ENCODE data around the gene SNX12. TPM values are rescaled to one million over a fixed set of nuclear protein-coding genes. Genes with fewer than 3 reads are reported as not detected.

The SNX12 gene
- total and polyA plus RNA-seq, 4 donors, result 4.5 to 21.7 (median 15.8) TPM

- TF ChIP-seq, protein P1, sequence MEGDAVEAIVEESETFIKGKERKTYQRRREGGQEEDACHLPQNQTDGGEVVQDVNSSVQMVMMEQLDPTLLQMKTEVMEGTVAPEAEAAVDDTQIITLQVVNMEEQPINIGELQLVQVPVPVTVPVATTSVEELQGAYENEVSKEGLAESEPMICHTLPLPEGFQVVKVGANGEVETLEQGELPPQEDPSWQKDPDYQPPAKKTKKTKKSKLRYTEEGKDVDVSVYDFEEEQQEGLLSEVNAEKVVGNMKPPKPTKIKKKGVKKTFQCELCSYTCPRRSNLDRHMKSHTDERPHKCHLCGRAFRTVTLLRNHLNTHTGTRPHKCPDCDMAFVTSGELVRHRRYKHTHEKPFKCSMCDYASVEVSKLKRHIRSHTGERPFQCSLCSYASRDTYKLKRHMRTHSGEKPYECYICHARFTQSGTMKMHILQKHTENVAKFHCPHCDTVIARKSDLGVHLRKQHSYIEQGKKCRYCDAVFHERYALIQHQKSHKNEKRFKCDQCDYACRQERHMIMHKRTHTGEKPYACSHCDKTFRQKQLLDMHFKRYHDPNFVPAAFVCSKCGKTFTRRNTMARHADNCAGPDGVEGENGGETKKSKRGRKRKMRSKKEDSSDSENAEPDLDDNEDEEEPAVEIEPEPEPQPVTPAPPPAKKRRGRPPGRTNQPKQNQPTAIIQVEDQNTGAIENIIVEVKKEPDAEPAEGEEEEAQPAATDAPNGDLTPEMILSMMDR (IDR thresholded peaks at IDR 0.05; ENCODE audit: low read depth, low read length, missing input control), result no peak
Observed at GRCh38 chrX:71091263-71091662, 23.1 kb upstream of the SNX12 start (continued).

GRCh38 chrX:71085900-71086299 lies 17.8 kb upstream of the SNX12 start:
- H3K4me3 ChIP-seq (ENCODE audit: low read depth in 1 of 3, low read length in 3 of 3), result no peak overlapping the region
- H3K4me1 ChIP-seq (ENCODE audit: control insufficient read depth in 4 of 4, insufficient read depth in 4 of 4, low read length in 3 of 4), result no peaks in the 10 kb centered on the region
- H3K27ac ChIP-seq (ENCODE audit: low read depth in 1 of 2, low read length in 2 of 2), result no peak overlapping the region
- WGBS, result 79% methylated on average over 4 of the region's 4 CpGs
- no peak for DNase-seq (ENCODE audit: low spot score)
- no peaks in the 10 kb centered on the region for H3K36me3 ChIP-seq (ENCODE audit: control insufficient read depth in 4 of 4, insufficient read depth in 3 of 4, low read depth in 1 of 4, low read length in 3 of 4)
- TF ChIP-seq, protein P2, sequence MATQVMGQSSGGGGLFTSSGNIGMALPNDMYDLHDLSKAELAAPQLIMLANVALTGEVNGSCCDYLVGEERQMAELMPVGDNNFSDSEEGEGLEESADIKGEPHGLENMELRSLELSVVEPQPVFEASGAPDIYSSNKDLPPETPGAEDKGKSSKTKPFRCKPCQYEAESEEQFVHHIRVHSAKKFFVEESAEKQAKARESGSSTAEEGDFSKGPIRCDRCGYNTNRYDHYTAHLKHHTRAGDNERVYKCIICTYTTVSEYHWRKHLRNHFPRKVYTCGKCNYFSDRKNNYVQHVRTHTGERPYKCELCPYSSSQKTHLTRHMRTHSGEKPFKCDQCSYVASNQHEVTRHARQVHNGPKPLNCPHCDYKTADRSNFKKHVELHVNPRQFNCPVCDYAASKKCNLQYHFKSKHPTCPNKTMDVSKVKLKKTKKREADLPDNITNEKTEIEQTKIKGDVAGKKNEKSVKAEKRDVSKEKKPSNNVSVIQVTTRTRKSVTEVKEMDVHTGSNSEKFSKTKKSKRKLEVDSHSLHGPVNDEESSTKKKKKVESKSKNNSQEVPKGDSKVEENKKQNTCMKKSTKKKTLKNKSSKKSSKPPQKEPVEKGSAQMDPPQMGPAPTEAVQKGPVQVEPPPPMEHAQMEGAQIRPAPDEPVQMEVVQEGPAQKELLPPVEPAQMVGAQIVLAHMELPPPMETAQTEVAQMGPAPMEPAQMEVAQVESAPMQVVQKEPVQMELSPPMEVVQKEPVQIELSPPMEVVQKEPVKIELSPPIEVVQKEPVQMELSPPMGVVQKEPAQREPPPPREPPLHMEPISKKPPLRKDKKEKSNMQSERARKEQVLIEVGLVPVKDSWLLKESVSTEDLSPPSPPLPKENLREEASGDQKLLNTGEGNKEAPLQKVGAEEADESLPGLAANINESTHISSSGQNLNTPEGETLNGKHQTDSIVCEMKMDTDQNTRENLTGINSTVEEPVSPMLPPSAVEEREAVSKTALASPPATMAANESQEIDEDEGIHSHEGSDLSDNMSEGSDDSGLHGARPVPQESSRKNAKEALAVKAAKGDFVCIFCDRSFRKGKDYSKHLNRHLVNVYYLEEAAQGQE (IDR thresholded peaks at IDR 0.05), result no peak
- no peak for TF ChIP-seq RAD21 (IDR thresholded peaks at IDR 0.05)
- TF ChIP-seq HNF4A (conservative IDR thresholded peaks at IDR 0.05), result no peak
- TF ChIP-seq YY1 (IDR thresholded peaks at IDR 0.05), result no peak
- TF ChIP-seq EGR1 (IDR thresholded peaks at IDR 0.05; ENCODE audit: low read depth in 2 of 2), result no peak
- no peak for TF ChIP-seq GABPA (IDR thresholded peaks at IDR 0.05 in 1 of 2, conservative IDR thresholded peaks at IDR 0.05 in 1 of 2)
- H3K9ac ChIP-seq (ENCODE audit: low read depth in 1 of 2, low read length in 2 of 2), result no peak overlapping the region
- H3K27me3 ChIP-seq (ENCODE audit: control insufficient read depth in 4 of 4, insufficient read depth in 4 of 4, low read length in 3 of 4), result no peaks in the 10 kb centered on the region
- H3K9me3 ChIP-seq (ENCODE audit: control insufficient read depth in 4 of 4, low read length in 3 of 4), result no peaks in the 10 kb centered on the region

DNA sequence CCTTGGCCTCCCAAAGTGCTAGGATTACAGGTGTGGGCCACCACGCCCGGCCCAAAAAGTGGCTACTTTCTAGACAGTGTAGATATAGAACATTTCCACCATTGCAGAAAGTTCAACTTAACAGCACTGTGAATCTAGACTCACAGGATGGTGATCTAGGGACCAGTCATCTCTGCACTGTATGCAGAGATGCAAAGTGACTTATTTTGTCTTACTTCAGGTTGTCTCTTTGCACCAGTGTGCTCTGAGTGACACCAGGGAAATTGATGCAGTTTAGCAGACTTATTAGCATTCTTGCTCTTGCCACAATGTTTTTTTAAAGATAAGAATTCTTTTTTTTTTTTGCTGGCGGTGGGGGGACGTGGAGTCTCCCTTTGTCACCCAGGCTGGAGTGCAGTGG lies 14.7 kb upstream of the SNX12 start:
- no peak overlapping the region for H3K27ac ChIP-seq (ENCODE audit: low read depth in 1 of 2, low read length in 2 of 2)
- no peaks in the 10 kb centered on the region for H3K27me3 ChIP-seq (ENCODE audit: control insufficient read depth in 4 of 4, insufficient read depth in 4 of 4, low read length in 3 of 4)
- no peaks in the 10 kb centered on the region for H3K36me3 ChIP-seq (ENCODE audit: control insufficient read depth in 4 of 4, insufficient read depth in 3 of 4, low read depth in 1 of 4, low read length in 3 of 4)
- WGBS, result 93% methylated on average over 4 of the region's 4 CpGs
- no peaks in the 10 kb centered on the region for H3K4me1 ChIP-seq (ENCODE audit: control insufficient read depth in 4 of 4, insufficient read depth in 4 of 4, low read length in 3 of 4)
- TF ChIP-seq, protein P2 (IDR thresholded peaks at IDR 0.05), result no peak
- TF ChIP-seq RXRA (IDR thresholded peaks at IDR 0.05) (no peak), EGR1 (IDR thresholded peaks at IDR 0.05; ENCODE audit: low read depth in 2 of 2) (no peak), HNF4A (conservative IDR thresholded peaks at IDR 0.05) (no peak), ATF3 (IDR thresholded peaks at IDR 0.05) (no peak), FOXA2 (IDR thresholded peaks at IDR 0.05) (no peak), NR2F2 (IDR thresholded peaks at IDR 0.05) (no peak), SP1 (IDR thresholded peaks at IDR 0.05) (no peak), JUND (IDR thresholded peaks at IDR 0.05) (no peak), RAD21 (IDR thresholded peaks at IDR 0.05) (no peak)
- TF ChIP-seq, protein P3, sequence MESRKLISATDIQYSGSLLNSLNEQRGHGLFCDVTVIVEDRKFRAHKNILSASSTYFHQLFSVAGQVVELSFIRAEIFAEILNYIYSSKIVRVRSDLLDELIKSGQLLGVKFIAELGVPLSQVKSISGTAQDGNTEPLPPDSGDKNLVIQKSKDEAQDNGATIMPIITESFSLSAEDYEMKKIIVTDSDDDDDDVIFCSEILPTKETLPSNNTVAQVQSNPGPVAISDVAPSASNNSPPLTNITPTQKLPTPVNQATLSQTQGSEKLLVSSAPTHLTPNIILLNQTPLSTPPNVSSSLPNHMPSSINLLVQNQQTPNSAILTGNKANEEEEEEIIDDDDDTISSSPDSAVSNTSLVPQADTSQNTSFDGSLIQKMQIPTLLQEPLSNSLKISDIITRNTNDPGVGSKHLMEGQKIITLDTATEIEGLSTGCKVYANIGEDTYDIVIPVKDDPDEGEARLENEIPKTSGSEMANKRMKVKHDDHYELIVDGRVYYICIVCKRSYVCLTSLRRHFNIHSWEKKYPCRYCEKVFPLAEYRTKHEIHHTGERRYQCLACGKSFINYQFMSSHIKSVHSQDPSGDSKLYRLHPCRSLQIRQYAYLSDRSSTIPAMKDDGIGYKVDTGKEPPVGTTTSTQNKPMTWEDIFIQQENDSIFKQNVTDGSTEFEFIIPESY (IDR thresholded peaks at IDR 0.05), result no peak
- TF ChIP-seq, protein P1 (IDR thresholded peaks at IDR 0.05; ENCODE audit: low read depth, low read length, missing input control), result no peak
- no peak for DNase-seq (ENCODE audit: low spot score)
- no peaks in the 10 kb centered on the region for H3K9me3 ChIP-seq (ENCODE audit: control insufficient read depth in 4 of 4, low read length in 3 of 4)
- no peak overlapping the region for H3K4me3 ChIP-seq (ENCODE audit: low read depth in 1 of 3, low read length in 3 of 3)
- H3K9ac ChIP-seq (ENCODE audit: low read depth in 1 of 2, low read length in 2 of 2), result no peak overlapping the region

Data from liver (tissue), 9 donors.